Sciatic nerve (tissue), 2 donors: ENCODE results near the gene DLEU7. TPM values are rescaled to one million over a fixed set of nuclear protein-coding genes. Genes with fewer than 3 reads are reported as not detected.

Experiments
- ATAC-seq: fragments of 200-7000 bp; cut with Tn5 transposase; one replicate; pipeline ENCODE4 v1.9.1; 2020; ENCODE audit warnings: mild to moderate bottlenecking, moderate library complexity
- DNase-seq: peaks from one replicate; pipeline ENCODE4 v3.0.0-alpha.2; 2020; ENCODE audit warnings: low spot score
- intact Hi-C: fragments of 100-400 bp; cut with DNase I; formaldehyde crosslinking; loops from one replicate; pipeline ENCODE4 v1.14.2; 2022
- total RNA-seq: library from RNA; stranded (reverse); fragmentation: NEBNext Ultra II Directional; extraction: Animal tissue kit (Norgen Biotek cat#: 25700); gene quantifications from one replicate; pipeline ENCODE4 v1.2.1, GENCODE V29; 2021
- donor health status: DM: no; HTN: no; CAD: no.
- donor health status: DM: no; HTN: no; CAD: no.

The DLEU7 gene
- total RNA-seq, 1 donor from 2014 or later: 11.5 TPM

DNA sequence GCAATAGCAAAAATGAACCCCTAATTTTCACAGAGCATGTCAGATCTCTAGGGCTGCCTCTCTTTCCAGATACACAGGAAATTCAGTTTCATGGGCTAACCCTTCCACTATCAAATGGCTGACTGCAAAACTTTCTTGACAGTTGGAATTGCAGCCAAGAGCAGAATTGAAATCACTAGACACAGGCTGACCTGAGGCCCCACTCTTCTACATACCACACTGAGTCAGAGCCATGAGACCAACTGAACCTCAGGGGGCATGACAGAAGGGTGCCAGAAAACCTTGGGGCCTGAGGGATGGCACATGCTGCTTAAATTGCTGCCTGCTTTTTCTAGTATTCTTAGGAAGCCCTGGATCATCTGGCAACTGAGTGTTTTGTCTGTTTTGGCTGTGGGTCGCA, 1.7 kb upstream of the DLEU7 start:
- DNase-seq (no peak), ATAC-seq (no peak)
- intact Hi-C loops: no loop called here

- intact Hi-C loops: no loop called here
- ATAC-seq: peak; percentile 45
- DNase-seq: no peak
Observed at GRCh38 chr13:50844084-50844875, 788 bp upstream of the DLEU7 start.

- intact Hi-C loops: no loop called here
- DNase-seq (no peak), ATAC-seq (no peak)
Observed at GRCh38 chr13:50842990-50843256, 569 bp downstream of the DLEU7 start.

DNA sequence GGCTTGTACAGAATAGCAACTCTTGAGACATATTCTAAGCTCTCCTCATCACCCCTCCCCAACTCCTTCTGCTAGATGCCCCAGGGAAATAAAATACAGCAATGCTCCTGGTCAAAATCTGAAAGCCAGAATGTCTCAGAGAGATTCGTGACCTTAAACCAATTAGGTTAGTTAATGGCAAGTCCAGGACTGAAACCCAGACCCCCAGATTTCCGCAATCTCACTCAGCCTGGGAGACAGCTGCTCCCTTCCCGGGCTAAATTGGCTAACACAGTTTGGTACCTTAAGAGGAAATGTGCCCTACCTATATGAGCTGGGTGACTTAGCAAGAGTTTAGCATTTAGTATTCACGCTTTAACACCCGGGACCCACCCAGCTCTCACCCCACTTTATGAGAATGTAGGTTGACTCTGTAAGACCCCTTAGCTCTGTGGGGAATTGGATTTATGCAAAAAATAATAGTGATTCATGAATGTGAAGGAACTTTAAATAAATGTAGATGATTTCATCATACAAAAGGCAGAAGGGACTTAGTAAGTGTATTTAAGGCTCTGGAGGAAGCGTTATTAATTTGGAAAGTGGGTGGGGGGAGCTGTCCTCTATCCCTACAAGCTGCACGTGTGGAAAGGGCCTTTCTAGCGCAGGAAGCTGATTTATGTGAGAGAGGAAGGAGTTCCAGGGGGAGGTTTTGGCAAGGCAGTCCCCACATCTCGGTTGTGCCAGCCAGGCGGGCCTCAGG, 1.1 kb downstream of the DLEU7 start:
- intact Hi-C loops: no loop called here
- ATAC-seq (no peak), DNase-seq (no peak)

- DNase-seq (no peak), ATAC-seq (no peak)
- intact Hi-C loops: no loop called here
Observed at GRCh38 chr13:50841786-50842185, 1.7 kb downstream of the DLEU7 start.

DNA sequence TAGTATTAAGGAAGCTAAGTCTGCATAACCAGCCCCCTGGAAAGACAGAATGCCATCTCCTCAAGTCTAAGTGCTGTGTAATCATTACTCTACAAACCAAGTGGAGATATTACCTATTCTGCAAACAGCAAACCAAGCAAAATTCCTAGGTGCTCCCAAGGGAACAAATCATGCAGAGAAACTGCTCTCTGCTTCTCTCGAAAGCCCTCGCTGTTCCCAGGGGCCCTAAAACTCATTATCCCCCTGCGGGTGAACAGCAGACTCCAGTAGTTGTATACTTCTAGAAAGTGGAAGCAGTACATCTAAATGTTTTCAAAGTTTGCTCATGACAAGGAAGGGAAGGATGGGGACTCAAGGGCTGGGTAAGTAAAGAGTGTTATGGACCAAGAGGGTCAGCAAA, 3.2 kb downstream of the DLEU7 start:
- no peak for DNase-seq
- no peak for ATAC-seq
- intact Hi-C loops: no loop called here

DNA sequence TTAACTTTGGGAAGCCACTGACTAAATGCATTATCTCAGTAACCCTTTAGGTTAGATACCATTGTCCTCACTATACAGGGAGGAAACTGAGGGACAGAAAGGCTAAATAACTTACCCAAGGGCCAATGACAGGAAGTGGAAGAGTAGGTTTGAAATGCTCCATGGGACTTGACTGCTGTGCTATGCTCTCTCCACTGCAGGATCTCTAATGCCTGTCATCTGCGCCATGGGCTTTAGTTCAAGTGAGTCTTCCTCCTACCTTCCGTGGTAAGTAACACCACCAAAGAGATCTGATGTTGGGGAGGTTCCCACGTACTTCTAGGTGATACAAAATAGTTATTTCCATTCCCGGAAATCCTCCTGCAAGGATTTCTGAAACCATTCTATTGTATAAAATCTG, 3.7 kb downstream of the DLEU7 start:
- no peak for DNase-seq
- intact Hi-C loops: no loop called here
- ATAC-seq: no peak

DNA sequence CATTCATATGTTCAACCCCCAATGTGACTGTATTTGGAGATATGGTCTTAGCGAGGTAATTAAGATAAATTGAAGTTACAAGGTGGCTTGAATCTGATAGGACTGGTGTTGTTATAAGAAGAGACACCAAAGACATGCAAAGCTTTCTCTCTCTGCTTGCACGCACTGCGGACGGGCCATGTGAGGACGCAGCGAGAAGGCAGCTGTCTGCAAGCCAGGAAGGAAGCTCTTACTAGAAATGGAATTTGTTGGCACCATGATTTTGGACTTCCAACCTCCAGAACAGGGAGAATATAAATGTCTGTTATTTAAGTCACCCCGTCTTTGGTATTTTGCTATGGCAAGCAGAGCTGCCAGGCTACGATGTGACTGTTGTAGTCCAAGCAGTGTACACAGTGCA, 4.8 kb downstream of the DLEU7 start:
- ATAC-seq (no peak), DNase-seq (no peak)
- intact Hi-C loops: no loop called here

DNA sequence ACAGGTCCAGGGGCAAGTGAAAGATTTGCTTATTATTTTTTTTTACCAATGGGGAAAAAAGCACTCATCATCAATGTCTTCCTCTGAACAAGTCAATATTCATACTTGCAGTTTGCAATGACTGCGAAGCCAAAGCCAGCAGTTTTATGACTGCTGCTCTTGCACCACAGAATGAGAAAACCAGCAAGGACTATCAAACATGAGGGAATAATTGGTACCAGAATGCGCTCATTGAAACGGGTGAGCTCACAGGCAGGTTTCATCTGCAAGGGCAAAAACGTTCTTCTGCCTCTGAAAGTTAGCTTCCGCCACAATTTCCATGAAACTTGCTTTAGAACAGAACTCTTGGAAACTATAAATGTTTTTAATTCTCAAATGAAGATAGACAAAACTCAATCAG, 5.5 kb downstream of the DLEU7 start:
- intact Hi-C loops: no loop called here
- DNase-seq (no peak), ATAC-seq (no peak)

DNA sequence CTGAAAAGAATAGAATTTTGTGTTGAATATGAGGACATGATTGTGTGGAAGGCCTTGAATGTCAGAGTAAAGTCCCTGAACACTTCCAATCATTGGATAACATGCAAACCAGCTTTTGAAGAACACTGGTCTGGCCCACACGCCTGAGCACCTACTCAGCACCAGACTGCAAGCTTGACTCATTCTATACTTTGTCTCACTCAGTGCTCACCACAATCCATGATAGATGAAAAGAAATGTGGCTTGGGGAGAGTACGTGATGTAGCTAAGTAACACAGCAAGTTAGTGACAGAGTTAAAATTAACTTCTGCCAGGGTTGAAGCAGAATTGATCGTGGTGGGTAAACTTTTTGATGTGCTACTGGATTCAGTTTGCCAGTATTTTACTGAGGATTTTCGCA, 12.0 kb downstream of the DLEU7 start:
- DNase-seq: no peak
- intact Hi-C loops: no loop called here
- no peak for ATAC-seq

GRCh38 chr13:50829896-50830295, 13.6 kb downstream of the DLEU7 start:
- DNase-seq (no peak), ATAC-seq (peak; percentile 97)
- intact Hi-C loops: no loop called here

DNA sequence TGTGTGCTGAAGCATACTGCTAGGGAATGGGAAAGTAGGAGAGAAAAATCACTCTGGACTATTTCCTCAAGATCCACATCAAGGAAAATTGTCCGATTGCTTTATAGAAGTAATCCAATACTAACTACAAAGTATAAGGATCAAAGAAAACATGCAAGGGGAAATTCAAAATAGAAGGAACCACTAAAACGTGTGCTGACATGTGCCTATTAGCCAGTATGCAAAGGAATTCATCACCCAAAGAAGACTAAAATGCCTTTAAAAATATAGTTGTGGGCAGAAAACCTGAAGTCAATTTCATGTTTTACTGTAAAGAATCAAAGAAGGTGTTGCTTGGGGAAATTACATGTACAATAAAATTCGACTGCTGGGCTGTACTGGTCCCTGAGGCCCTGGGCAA, 14.3 kb downstream of the DLEU7 start:
- intact Hi-C loops: no loop called here
- peak; percentile 32 for ATAC-seq

DNA sequence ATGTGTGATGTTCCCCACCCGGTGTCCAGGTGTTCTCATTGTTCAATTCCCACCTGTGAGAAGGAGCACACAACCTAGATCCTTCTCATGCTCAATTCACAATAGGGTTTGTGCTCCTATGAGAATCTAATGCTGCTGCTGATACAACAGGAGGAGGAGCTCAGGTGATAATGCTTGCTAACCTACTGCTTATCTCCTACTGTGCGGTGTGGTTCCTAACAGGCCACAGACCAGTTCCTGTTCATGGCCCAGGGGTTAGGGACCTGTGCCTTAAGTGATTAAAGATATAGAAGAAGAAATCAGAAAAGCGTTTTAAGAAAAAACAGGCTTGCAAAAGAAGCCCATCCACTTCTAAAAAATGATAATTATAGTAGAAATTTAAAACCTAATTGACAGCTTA, 17.5 kb downstream of the DLEU7 start:
- intact Hi-C loops: no loop called here
- DNase-seq (no peak), ATAC-seq (no peak)

More for the DNA sequence above, 14.3 kb downstream of the DLEU7 start:
- no peak for DNase-seq

DNA sequence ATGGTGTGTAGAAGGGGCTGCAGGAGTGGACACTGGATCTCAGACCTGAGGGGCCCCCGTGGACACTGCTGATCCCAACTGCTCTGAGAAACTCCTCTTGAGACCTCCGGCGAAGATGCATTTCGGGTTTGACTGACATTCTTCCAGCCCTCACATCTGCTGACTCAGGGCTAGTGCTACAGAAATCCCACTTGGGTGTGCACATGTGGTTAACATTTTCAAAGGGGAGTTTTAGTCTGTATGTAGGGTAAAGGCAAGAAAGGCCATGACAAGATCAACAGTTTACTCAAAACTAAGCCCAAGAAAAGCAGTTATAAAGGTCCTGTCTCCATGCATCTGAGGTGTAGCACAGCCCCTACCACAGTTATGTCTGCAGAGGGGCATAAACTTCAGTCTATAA, 31.2 kb downstream of the DLEU7 start:
- intact Hi-C loops: no loop called here
- DNase-seq (no peak), ATAC-seq (no peak)

GRCh38 chr13:50810998-50811397, 32.5 kb downstream of the DLEU7 start:
- intact Hi-C loops: no loop called here
- DNase-seq (no peak), ATAC-seq (no peak)

- no peak for DNase-seq
- no peak for ATAC-seq
- intact Hi-C loops: no loop called here
Observed at GRCh38 chr13:50810468-50810867, 33.0 kb downstream of the DLEU7 start.

GRCh38 chr13:50809133-50810090, 34.1 kb downstream of the DLEU7 start:
- no peak for DNase-seq
- peak; percentile 93 for ATAC-seq
- intact Hi-C loops: no loop called here

DNA sequence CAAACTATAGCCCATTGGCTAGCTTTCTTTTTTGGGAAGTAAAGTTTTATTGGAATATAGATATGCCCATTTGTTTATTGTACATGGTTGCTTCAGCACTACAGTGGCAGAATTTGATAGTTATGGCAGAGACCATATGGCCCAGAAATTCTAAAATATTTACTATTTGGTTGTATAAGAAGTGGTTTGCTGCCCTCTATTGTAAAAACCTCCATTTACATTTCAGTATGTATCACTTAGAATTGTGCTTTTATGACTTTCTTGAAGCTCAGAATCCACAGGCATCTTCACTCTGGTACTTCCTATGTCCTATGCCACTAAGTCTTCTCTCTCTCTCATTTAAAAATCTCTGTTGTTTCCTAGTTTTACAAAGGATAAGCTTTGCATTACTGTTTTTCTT, 37.7 kb downstream of the DLEU7 start:
- DNase-seq: no peak
- ATAC-seq: no peak
- intact Hi-C loops: no loop called here

GRCh38 chr13:50801087-50801931, 42.2 kb downstream of the DLEU7 start:
- intact Hi-C loops: loop anchor here (5.0 kb wide), 1 partner anchor 824 kb away; no protein-coding TSS in a partner anchor
- ATAC-seq (peak; percentile 95), DNase-seq (peak; percentile 72)
